ENCODE data around the gene HLA-A.

HLA-A gene

GRCh38 chr6:29994826-29995225 lies 52.5 kb downstream of the HLA-A start:
- H3K9ac ChIP-seq = no peak overlapping the region
- H3K4me3 ChIP-seq = no peak overlapping the region
- peaks cover 0 to 6% (median 3%) of the 10 kb centered on the region in 10 experiments; a peak in 16 of 20 replicates for H3K4me1 ChIP-seq
- TF ChIP-seq Cebpa-rat (IDR thresholded peaks at IDR 0.05) = no peak
- no peak overlapping the region for H3K27ac ChIP-seq
- H3K9me3 ChIP-seq (replicated peaks in 1 of 11) = no peaks in the 10 kb centered on the region
- no peaks in the 10 kb centered on the region for H3K36me3 ChIP-seq
- no peak overlapping the region for H3K4me2 ChIP-seq
- H3K27me3 ChIP-seq = no peaks in the 10 kb centered on the region
- no peaks in the 10 kb centered on the region for H4K20me1 ChIP-seq

- Histone ChIP-seq H3K36me3 (no peaks in the 10 kb centered on the region), H3K4me3 (no peak overlapping the region), H3K27me3 (no peaks in the 10 kb centered on the region), H3K4me1 (peaks cover 0 to 12% (median 8%) of the 10 kb centered on the region in 10 experiments; a peak in 16 of 20 replicates), H4K20me1 (no peaks in the 10 kb centered on the region), H3K9ac (no peak overlapping the region), H3K27ac (no peak overlapping the region), H3K4me2 (no peak overlapping the region), H3K9me3 (replicated peaks in 1 of 11) (no peaks in the 10 kb centered on the region)
- TF ChIP-seq Cebpa-rat (IDR thresholded peaks at IDR 0.05) = no peak
Measured at GRCh38 chr6:29995340-29995777, 53.0 kb downstream of the HLA-A start.
